ENCODE data around the gene GBX1. TPM values are rescaled to one million over a fixed set of nuclear protein-coding genes. Genes with fewer than 3 reads are reported as not detected.

GBX1 gene
- polyA plus RNA-seq, 1 donor (not counting 4 experiments of a cell fraction or from before 2014, with no cell fraction given) = not detected

DNA sequence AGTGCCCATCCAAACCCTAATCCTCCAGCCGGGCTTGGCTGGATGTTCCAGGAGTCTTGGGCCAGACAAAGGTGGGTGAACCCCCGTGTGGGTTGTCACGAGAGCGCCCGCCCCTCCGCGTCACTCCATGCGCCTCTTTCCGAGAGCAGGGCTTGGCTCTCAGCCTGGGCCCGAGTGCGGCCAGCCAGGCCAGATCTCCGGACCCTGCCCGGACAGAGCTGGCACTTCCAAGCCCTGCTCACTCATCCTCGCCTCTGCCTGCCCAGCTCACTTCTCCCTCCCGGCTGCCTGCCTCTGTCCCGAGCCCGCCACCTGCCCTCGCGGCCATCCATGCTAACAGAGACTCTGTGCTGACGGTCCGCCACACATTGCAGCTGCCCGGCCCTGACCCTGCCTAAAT is 46.6 kb downstream of the GBX1 start:
- H3K4me1 ChIP-seq (ENCODE audit: control insufficient read depth, extremely low read depth, insufficient read depth, low read length) = peaks cover 29% of the 10 kb centered on the region
- H3K27me3 ChIP-seq (ENCODE audit: control insufficient read depth, extremely low read depth, insufficient read depth, low read length) = no peaks in the 10 kb centered on the region
- H3K79me2 ChIP-seq (ENCODE audit: control insufficient read depth, insufficient read depth, low read length) = peaks cover 53% of the 10 kb centered on the region
- H3K9ac ChIP-seq (ENCODE audit: control insufficient read depth, extremely low read depth, insufficient read depth, low read length) = no peak overlapping the region
- dilution Hi-C loops (cut with MboI; ENCODE audit: extremely low pct_ligation_motif_present, low sequenced_read_pairs) = no loop called here
- peaks cover 2% of the 10 kb centered on the region for H3K9me1 ChIP-seq (ENCODE audit: control insufficient read depth, extremely low read depth, insufficient read depth, low read length)
- no peaks in the 10 kb centered on the region for H3K9me3 ChIP-seq (ENCODE audit: control insufficient read depth, low read depth, low read length)
- H3K4me2 ChIP-seq (ENCODE audit: control insufficient read depth, extremely low read depth, insufficient read depth, low read depth, low read length) = no peak overlapping the region
- no peak for TF ChIP-seq EZH2 (IDR thresholded peaks at IDR 0.05; ENCODE audit: low read length)
- TF ChIP-seq CTCF (optimal IDR thresholded peaks at IDR 0.05 in 1 of 3, IDR thresholded peaks at IDR 0.05 in 1 of 3, conservative IDR thresholded peaks at IDR 0.05 in 1 of 3; ENCODE audit: extremely low read depth in 1 of 3, insufficient read depth in 2 of 3, low read length in 3 of 3) = no peak
- FAIRE-seq = no peak
- H4K20me1 ChIP-seq (ENCODE audit: control insufficient read depth, extremely low read depth, insufficient read depth, low read length) = peaks cover 17% of the 10 kb centered on the region
- no peak overlapping the region for H3K4me3 ChIP-seq (ENCODE audit: control insufficient read depth in 2 of 3, extremely low read depth in 1 of 3, insufficient read depth in 2 of 3, low read depth in 1 of 3, low read length in 3 of 3)
- no peak for DNase-seq (ENCODE audit: low read depth, low spot score)
- no peak overlapping the region for H3K27ac ChIP-seq (ENCODE audit: control insufficient read depth, insufficient read depth, low read length)
- no peak overlapping the region for H2AFZ ChIP-seq (ENCODE audit: control insufficient read depth, low read length)
- H3K36me3 ChIP-seq (ENCODE audit: control insufficient read depth in 2 of 2, extremely low read depth in 1 of 2, insufficient read depth in 2 of 2, low read length in 2 of 2) = peaks cover 43 to 48% of the 10 kb centered on the region in 2 experiments

DNA sequence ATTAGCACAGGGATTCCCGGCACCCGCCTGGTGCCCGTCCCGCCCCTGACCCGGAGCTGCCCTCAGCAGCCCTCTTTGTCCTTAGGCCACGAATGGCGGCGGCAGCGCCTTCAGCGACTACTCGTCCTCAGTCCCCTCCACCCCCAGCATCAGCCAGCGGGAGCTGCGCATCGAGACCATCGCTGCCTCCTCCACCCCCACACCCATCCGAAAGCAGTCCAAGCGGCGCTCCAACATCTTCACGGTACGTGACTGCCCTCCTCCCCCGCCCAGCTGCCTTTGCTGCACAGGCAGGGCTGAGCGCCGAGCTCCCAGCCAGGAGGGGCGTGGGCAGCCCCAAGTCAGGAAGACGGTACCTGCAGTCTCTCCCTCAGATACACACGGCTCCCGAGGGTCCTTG is 47.6 kb downstream of the GBX1 start:
- Histone ChIP-seq H3K4me1 (ENCODE audit: control insufficient read depth, extremely low read depth, insufficient read depth, low read length) (peaks cover 20% of the 10 kb centered on the region), H3K4me3 (ENCODE audit: control insufficient read depth in 2 of 3, extremely low read depth in 1 of 3, insufficient read depth in 2 of 3, low read depth in 1 of 3, low read length in 3 of 3) (no peak overlapping the region), H3K27me3 (ENCODE audit: control insufficient read depth, extremely low read depth, insufficient read depth, low read length) (no peaks in the 10 kb centered on the region), H2AFZ (ENCODE audit: control insufficient read depth, low read length) (no peak overlapping the region), H3K9me1 (ENCODE audit: control insufficient read depth, extremely low read depth, insufficient read depth, low read length) (peaks cover 2% of the 10 kb centered on the region), H3K27ac (ENCODE audit: control insufficient read depth, insufficient read depth, low read length) (no peak overlapping the region), H3K9ac (ENCODE audit: control insufficient read depth, extremely low read depth, insufficient read depth, low read length) (no peak overlapping the region), H3K79me2 (ENCODE audit: control insufficient read depth, insufficient read depth, low read length) (peaks cover 49% of the 10 kb centered on the region), H3K36me3 (ENCODE audit: control insufficient read depth in 2 of 2, extremely low read depth in 1 of 2, insufficient read depth in 2 of 2, low read length in 2 of 2) (peaks cover 40 to 46% of the 10 kb centered on the region in 2 experiments), H4K20me1 (ENCODE audit: control insufficient read depth, extremely low read depth, insufficient read depth, low read length) (peaks cover 12% of the 10 kb centered on the region), H3K9me3 (ENCODE audit: control insufficient read depth, low read depth, low read length) (no peaks in the 10 kb centered on the region), H3K4me2 (ENCODE audit: control insufficient read depth, extremely low read depth, insufficient read depth, low read depth, low read length) (no peak overlapping the region)
- DNase-seq (ENCODE audit: low read depth, low spot score) (no peak), FAIRE-seq (no peak)
- TF ChIP-seq CTCF (optimal IDR thresholded peaks at IDR 0.05 in 1 of 3, IDR thresholded peaks at IDR 0.05 in 1 of 3, conservative IDR thresholded peaks at IDR 0.05 in 1 of 3; ENCODE audit: extremely low read depth in 1 of 3, insufficient read depth in 2 of 3, low read length in 3 of 3) (no peak), EZH2 (IDR thresholded peaks at IDR 0.05; ENCODE audit: low read length) (no peak)
- dilution Hi-C loops (cut with MboI; ENCODE audit: extremely low pct_ligation_motif_present, low sequenced_read_pairs) = no loop called here
